Right lobe of liver (tissue), 6 donors: ENCODE results near the gene GPX7. TPM values are rescaled to one million over a fixed set of nuclear protein-coding genes. Genes with fewer than 3 reads are reported as not detected.

Experiments
- ATAC-seq, 4 donors: fragments of 200-7000 bp; cut with Tn5 transposase; one replicate each; pipeline ENCODE4 v1.9.1; 2020; ENCODE audit warnings: mild to moderate bottlenecking in 4 of 4, moderate library complexity in 4 of 4
- DNase-seq, 3 donors: peaks; one replicate each; pipeline ENCODE4 v3.0.0-alpha.2; 2020
- H3K27ac ChIP-seq, 3 donors: fragments of 200-600 bp; one replicate each; pipeline ENCODE4 v1.8.0; 2022
- H3K27me3 ChIP-seq, 2 donors: fragments of 200-600 bp; one replicate each; pipeline ENCODE4 v1.8.0; 2022
- H3K36me3 ChIP-seq, 4 donors: fragments of 200-600 bp; sonication (generic) in 1 of 4; one replicate each; pipeline versions ENCODE4 v1.5.1 to v1.8.0; 2017 to 2022; ENCODE audit warnings: control low read depth in 1 of 4
- H3K4me1 ChIP-seq, 4 donors: fragments of 200-600 bp; sonication (generic) in 1 of 4; one replicate each; pipeline versions ENCODE4 v1.5.1 to v1.8.0; 2017 to 2022; ENCODE audit warnings: control low read depth in 1 of 4
- H3K4me3 ChIP-seq, 3 donors: fragments of 200-600 bp; one replicate each; pipeline ENCODE4 v1.8.0; 2022
- H3K9me3 ChIP-seq, 4 donors: fragments of 200-600 bp; sonication (generic) in 1 of 4; one replicate each; pipeline versions ENCODE4 v1.5.1 to v1.8.0; 2017 to 2022; ENCODE audit warnings: control low read depth in 1 of 4
- POLR2A ChIP-seq: fragments of 450-650 bp; IDR thresholded peaks from one replicate; pipeline ENCODE4 v1.6.1; 2017; ENCODE audit warnings: antibody characterized with exemption, mild to moderate bottlenecking
- WGBS: methylation state at CpG from one replicate; pipeline ENCODE4 v1.1.6; 2018; ENCODE audit warnings: low coverage, low lambda C conversion rate; ENCODE audit not compliant: insufficient coverage; ENCODE audit errors: missing lambda C conversion rate; 5-methylcytosine and 5-hydroxymethylcytosine counted together
- intact Hi-C, 2 donors: fragments of 100-400 bp; cut with DNase I; formaldehyde crosslinking; loops; one replicate each; pipeline versions ENCODE4 v1.11.2 to v1.14.1; 2022
- total RNA-seq, 6 experiments: library from RNA; depleted of rRNA in 2 of 6; stranded (reverse); fragments of >200 nt in 2 of 6; fragmentation: NEBNext Ultra II Directional in 3 of 6; extraction: Animal tissue kit (Norgen Biotek cat#: 25700) in 3 of 6; gene quantifications; one replicate each; pipeline versions ENCODE4 v1.1.0 to v1.2.4, GENCODE V29; 2016 to 2023
- TF ChIP-seq, protein P1 (sequence below), 4 donors: fragments of 200-600 bp in 3 of 4; fragments of 450-650 bp in 1 of 4; IDR thresholded peaks; one replicate each; pipeline versions ENCODE4 v1.5.1 to v1.8.0; 2016 to 2022; ENCODE audit warnings: antibody characterized with exemption in 4 of 4, mild to moderate bottlenecking in 2 of 4
- donor health status: DM: no; HTN: yes; CAD: no.
- donor health status: DM: no; HTN: no; CAD: no.
- donor health status: DM: no; HTN: no; CAD: no.
- donor health status: DM: no; HTN: yes; CAD: no.
- donor health status: DM: no; HTN: yes; CAD: no.

The GPX7 gene
- total RNA-seq, 6 experiments from 2014 or later: 1.6 to 4.3 (median 2.7) TPM

DNA sequence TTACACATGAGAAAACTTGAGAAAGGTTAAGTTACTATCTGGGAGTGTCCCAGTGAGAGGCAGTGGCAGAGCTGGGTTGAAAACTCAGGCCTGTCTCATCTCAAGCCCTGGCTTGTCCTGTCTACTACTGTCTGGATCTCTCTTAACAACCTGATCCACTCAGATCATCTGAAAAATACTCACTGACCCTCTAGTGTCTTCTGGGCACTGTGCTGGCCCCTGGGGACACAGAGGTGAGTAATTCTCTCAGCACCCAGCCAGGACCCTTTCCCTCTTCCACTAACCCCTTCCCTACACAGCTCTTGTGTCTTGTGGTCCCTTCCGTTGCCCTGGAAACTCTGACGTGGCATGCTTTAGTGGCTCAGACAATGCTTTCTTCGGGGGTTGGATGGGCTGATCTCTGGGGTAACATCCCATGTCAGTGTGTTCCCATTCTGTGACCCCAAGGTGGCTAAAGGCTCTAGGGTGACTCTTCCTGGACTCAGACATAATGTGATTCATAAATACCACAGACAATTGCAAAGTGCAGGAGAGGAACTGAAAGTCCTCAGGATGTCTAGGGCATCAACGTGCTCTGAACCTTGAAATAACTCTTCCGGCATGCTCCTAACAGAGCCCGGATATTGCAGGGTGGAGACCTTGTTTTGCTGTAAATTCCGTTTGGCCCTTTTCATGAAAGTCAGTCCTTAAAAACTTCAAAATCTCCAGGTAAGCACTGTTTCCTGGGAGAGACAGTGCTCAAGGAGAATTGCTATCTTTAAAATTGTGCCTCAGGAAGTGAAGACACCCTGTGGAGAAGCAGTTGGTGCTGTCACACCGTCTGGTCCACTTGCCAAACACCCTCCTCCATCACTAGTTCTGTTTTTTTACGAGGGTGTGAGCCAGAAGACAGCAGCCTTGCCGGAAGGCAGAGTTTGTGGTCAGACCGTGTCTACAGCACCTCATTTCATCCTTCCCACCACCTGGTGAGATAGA is 34.8 kb downstream of the GPX7 start:
- Histone ChIP-seq H3K36me3 (no peaks in the 10 kb centered on the region), H3K27ac (peak overlapping the region in 1 of 3 donors; percentile 29), H3K4me1 (no peaks in the 10 kb centered on the region), H3K9me3 (no peaks in the 10 kb centered on the region), H3K27me3 (no peaks in the 10 kb centered on the region), H3K4me3 (no peak overlapping the region)
- WGBS: 36% methylated on average over 11 of the region's 11 CpGs
- TF ChIP-seq POLR2A: no peak
- TF ChIP-seq, protein P1, sequence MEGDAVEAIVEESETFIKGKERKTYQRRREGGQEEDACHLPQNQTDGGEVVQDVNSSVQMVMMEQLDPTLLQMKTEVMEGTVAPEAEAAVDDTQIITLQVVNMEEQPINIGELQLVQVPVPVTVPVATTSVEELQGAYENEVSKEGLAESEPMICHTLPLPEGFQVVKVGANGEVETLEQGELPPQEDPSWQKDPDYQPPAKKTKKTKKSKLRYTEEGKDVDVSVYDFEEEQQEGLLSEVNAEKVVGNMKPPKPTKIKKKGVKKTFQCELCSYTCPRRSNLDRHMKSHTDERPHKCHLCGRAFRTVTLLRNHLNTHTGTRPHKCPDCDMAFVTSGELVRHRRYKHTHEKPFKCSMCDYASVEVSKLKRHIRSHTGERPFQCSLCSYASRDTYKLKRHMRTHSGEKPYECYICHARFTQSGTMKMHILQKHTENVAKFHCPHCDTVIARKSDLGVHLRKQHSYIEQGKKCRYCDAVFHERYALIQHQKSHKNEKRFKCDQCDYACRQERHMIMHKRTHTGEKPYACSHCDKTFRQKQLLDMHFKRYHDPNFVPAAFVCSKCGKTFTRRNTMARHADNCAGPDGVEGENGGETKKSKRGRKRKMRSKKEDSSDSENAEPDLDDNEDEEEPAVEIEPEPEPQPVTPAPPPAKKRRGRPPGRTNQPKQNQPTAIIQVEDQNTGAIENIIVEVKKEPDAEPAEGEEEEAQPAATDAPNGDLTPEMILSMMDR (IDR thresholded peaks at IDR 0.05): no peak
- intact Hi-C loops: no loop called here
- DNase-seq (no peak), ATAC-seq (peak; percentile 21 to 45 (median 44))

DNA sequence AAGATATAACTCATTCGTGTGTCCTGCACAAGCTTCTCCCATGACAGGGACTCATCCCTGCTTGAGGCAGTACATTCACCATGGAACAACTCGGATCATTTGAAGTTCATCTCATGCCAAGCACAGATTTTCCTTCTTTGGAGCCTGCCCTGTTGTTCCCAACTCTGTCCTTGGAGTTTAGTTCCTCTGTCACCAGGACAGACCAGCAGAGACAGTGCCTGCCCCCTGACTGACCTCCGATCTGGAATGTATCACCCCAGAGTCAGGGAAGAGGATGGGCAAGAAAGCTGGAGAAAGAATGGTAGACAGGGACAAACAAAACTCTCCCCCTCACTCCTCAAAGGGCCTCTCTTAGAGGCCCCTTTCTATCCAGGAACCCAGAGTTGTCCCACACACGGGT is 35.8 kb downstream of the GPX7 start:
- Histone ChIP-seq H3K36me3 (no peaks in the 10 kb centered on the region), H3K9me3 (no peaks in the 10 kb centered on the region), H3K4me3 (no peak overlapping the region), H3K27me3 (no peaks in the 10 kb centered on the region), H3K27ac (no peak overlapping the region), H3K4me1 (no peaks in the 10 kb centered on the region)
- DNase-seq (no peak), ATAC-seq (no peak)
- TF ChIP-seq, protein P1 (IDR thresholded peaks at IDR 0.05): no peak
- TF ChIP-seq POLR2A: no peak
- intact Hi-C loops: no loop called here
- WGBS: 72% methylated on average over 4 of the region's 4 CpGs

DNA sequence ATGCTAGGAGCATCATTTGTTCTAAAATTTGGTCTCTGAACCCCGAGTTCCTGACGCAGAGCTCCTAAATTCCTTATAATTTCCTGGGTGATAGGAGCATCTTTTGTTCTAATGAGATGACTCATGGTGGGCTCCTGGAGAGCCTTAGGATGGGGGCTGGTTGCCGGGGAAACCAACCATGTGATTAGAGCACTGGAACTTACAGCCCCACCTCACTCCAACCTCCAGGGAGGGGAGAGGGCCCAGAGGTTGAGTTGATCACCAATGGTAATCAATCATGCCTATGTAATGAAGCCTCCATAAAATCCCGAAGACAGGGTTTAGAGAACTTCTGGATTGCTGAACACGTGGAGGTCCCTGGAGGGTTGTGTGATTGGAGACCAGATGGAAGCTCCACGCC is 38.5 kb downstream of the GPX7 start:
- intact Hi-C loops: no loop called here
- no peak overlapping the region for H3K4me3 ChIP-seq
- H3K4me1 ChIP-seq: no peaks in the 10 kb centered on the region
- ATAC-seq: no peak
- H3K27ac ChIP-seq: no peak overlapping the region
- H3K27me3 ChIP-seq: no peaks in the 10 kb centered on the region
- H3K9me3 ChIP-seq: no peaks in the 10 kb centered on the region
- 93% methylated on average over 5 of the region's 6 CpGs for WGBS
- no peak for TF ChIP-seq POLR2A
- TF ChIP-seq, protein P1 (IDR thresholded peaks at IDR 0.05): no peak
- DNase-seq: no peak
- H3K36me3 ChIP-seq: no peaks in the 10 kb centered on the region

DNA sequence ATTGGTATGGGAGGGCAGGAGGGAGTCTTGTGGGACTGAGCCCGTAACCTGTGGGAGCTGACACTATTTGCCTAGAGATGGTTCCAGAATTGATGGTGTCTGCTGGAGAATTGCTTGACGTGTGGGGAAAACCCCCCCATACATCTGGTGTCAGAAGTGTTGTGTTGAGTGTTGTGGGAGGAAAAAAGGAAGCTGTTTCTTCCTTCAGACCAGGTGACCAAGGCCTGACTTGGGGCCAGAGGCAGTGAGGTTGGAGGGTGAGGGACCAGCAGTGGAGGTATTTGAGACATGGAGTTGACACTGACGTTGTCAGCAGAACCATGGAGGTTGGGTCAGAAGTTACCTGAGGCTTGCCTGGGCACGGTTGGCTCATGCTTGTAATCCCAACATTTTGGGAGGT is 39.1 kb downstream of the GPX7 start:
- H3K4me1 ChIP-seq: no peaks in the 10 kb centered on the region
- H3K27ac ChIP-seq: no peak overlapping the region

More for the DNA sequence above, 39.1 kb downstream of the GPX7 start:
- ATAC-seq (no peak), DNase-seq (no peak)
- no peaks in the 10 kb centered on the region for H3K36me3 ChIP-seq
- WGBS: 84% methylated on average over 4 of the region's 4 CpGs
- H3K4me3 ChIP-seq: no peak overlapping the region
- intact Hi-C loops: no loop called here
- H3K27me3 ChIP-seq: no peaks in the 10 kb centered on the region
- H3K9me3 ChIP-seq: no peaks in the 10 kb centered on the region
- TF ChIP-seq POLR2A: no peak
- TF ChIP-seq, protein P1 (IDR thresholded peaks at IDR 0.05): no peak
